HepG2 (cell line): Measurements from ENCODE around the gene CPT1A. TPM values are rescaled to one million over a fixed set of nuclear protein-coding genes. Genes with fewer than 3 reads are reported as not detected.

ENCODE experiments used
- ATAC-seq: fragments of 200-7000 bp; cut with Tn5 transposase; 3 replicates; pipeline ENCODE4 v1.9.1; 2020; ENCODE audit warnings: mild to moderate bottlenecking, moderate library complexity
- BruUV-seq: library from RNA; stranded (reverse); fragments of 400-500 nt; replicated peaks from 2 replicates; lab custom pipeline; 2021; lab: Mats Ljungman, UMichigan
- CTCF ChIA-PET: fragments of 300-600 bp; formaldehyde crosslinking; extraction: SDS; loops from one replicate; lab custom pipeline; 2021; ENCODE audit warnings: low total read pairs, inconsistent platforms, low intra/inter-chr PET ratio; lab: Yijun Ruan, JAX
- POLR2A ChIA-PET: fragments of 350-600 bp; sonication (Branson Sonifier 250); formaldehyde crosslinking; loops from one replicate; lab custom pipeline; 2020; ENCODE audit warnings: antibody characterized with exemption, inconsistent platforms; lab: Yijun Ruan, JAX
- DNase-seq: peaks from one replicate; pipeline ENCODE4 v3.0.0-alpha.2; 2015; ENCODE audit warnings: low spot score
- FAIRE-seq: peaks from 3 replicates; lab custom pipeline; 2011; peaks lifted over from hg19 to GRCh38; lab: Jason Lieb, UNC
- H2AFZ ChIP-seq: one replicate; pipeline ENCODE4 v1.6.1; 2011; ENCODE audit warnings: low read length, inconsistent platforms
- H3K27ac ChIP-seq: fragments of 300-600 bp; 3 replicates; pipeline ENCODE4 v1.8.0; 2011; ENCODE audit warnings: mixed run types, mild to moderate bottlenecking, mixed read lengths, low read length, inconsistent platforms; ENCODE audit not compliant: insufficient read depth; ENCODE audit errors: extremely low read length
- H3K27me3 ChIP-seq, 2 experiments: fragments of 200-600 bp in 1 of 2; 2 replicates in 1 of 2; 3 replicates in 1 of 2; pipeline versions ENCODE4 v1.6.0 to v1.8.0; 2011; ENCODE audit warnings: low read length in 2 of 2, mild to moderate bottlenecking in 2 of 2, moderate library complexity in 2 of 2, inconsistent platforms in 1 of 2; ENCODE audit not compliant: insufficient read depth in 2 of 2, control insufficient read depth in 1 of 2
- H3K36me3 ChIP-seq, 2 experiments: fragments of 200-600 bp in 1 of 2; replicated peaks in 1 of 2; 2 replicates in 1 of 2; 3 replicates in 1 of 2; pipeline versions ENCODE4 v1.5.1 to v1.8.0; 2011; ENCODE audit warnings: low read length in 2 of 2, inconsistent platforms in 1 of 2; ENCODE audit not compliant: insufficient read depth in 2 of 2, control insufficient read depth in 1 of 2
- H3K4me1 ChIP-seq: 2 replicates; pipeline ENCODE4 v1.5.1; 2012; ENCODE audit warnings: low read length, inconsistent platforms; ENCODE audit not compliant: insufficient read depth
- H3K4me2 ChIP-seq: 2 replicates; pipeline ENCODE4 v1.6.0; 2011; ENCODE audit warnings: low read depth, low read length, inconsistent platforms
- H3K4me3 ChIP-seq, 3 experiments: fragments of 200-600 bp in 1 of 3; sonication (generic), shearing (Covaris generic) in 1 of 3; replicated peaks in 1 of 3; 2 replicates each; pipeline ENCODE4 v1.5.1; 2011 to 2016; ENCODE audit warnings: low read length in 3 of 3, inconsistent platforms in 2 of 3, low read depth in 2 of 3, mild to moderate bottlenecking in 2 of 3, control low read depth in 1 of 3, mixed read lengths in 1 of 3; ENCODE audit not compliant: insufficient read depth in 1 of 3
- H3K79me2 ChIP-seq: one replicate; pipeline ENCODE4 v1.6.1; 2011; ENCODE audit warnings: low read length, inconsistent platforms; ENCODE audit not compliant: insufficient read depth
- H3K9ac ChIP-seq: 2 replicates; pipeline ENCODE4 v1.6.0; 2011; ENCODE audit warnings: mild to moderate bottlenecking, low read depth, low read length, inconsistent platforms; ENCODE audit not compliant: insufficient read depth
- H3K9me3 ChIP-seq: 2 replicates; pipeline ENCODE4 v1.5.1; 2012; ENCODE audit warnings: mild to moderate bottlenecking, low read length
- H4K20me1 ChIP-seq: 2 replicates; pipeline ENCODE4 v1.6.0; 2011; ENCODE audit warnings: inconsistent platforms, mild to moderate bottlenecking, low read length, moderate library complexity; ENCODE audit not compliant: insufficient read depth
- ATF7 ChIP-seq, 2 experiments: fragments of 450-650 bp in 1 of 2; sonication (generic) in 1 of 2; formaldehyde crosslinking in 1 of 2; IDR thresholded peaks; 2 replicates each; pipeline versions ENCODE4 v1.4.0 to v1.6.1; 2016 to 2020; ENCODE audit warnings: antibody characterized with exemption in 1 of 2, mild to moderate bottlenecking in 1 of 2, missing genetic modification reagents in 1 of 2
- ETS1 ChIP-seq: sonication (generic); formaldehyde crosslinking; IDR thresholded peaks from 2 replicates; pipeline ENCODE4 v1.4.0; 2020; ENCODE audit warnings: missing genetic modification reagents
- NFKB2 ChIP-seq: sonication (generic); formaldehyde crosslinking; IDR thresholded peaks from 2 replicates; pipeline ENCODE4 v1.4.0; 2020; ENCODE audit warnings: missing genetic modification reagents, borderline replicate concordance
- RAD51 ChIP-seq: fragments of 450-650 bp; IDR thresholded peaks from 2 replicates; pipeline ENCODE4 v1.6.1; 2016; ENCODE audit warnings: borderline replicate concordance
- RFX5 ChIP-seq: IDR thresholded peaks from 2 replicates; pipeline ENCODE4 v1.6.1; 2011; ENCODE audit warnings: low read depth, low read length, improper control_type of control experiment
- SMAD9 ChIP-seq: sonication (generic); formaldehyde crosslinking; IDR thresholded peaks from 2 replicates; pipeline ENCODE4 v1.5.1; 2020; ENCODE audit warnings: mild to moderate bottlenecking, missing genetic modification reagents
- SMC3 ChIP-seq: IDR thresholded peaks from 2 replicates; pipeline ENCODE4 v1.6.1; 2011; ENCODE audit warnings: low read length, improper control_type of control experiment
- ZNF44 ChIP-seq: sonication (generic); formaldehyde crosslinking; IDR thresholded peaks from 2 replicates; pipeline ENCODE4 v1.5.1; 2020; ENCODE audit warnings: mild to moderate bottlenecking, missing genetic modification reagents
- ZNF446 ChIP-seq: sonication (generic); formaldehyde crosslinking; IDR thresholded peaks from 2 replicates; pipeline ENCODE4 v1.5.0; 2020; ENCODE audit warnings: mild to moderate bottlenecking, missing genetic modification reagents
- ZNF530 ChIP-seq: sonication (generic); formaldehyde crosslinking; IDR thresholded peaks from 2 replicates; pipeline ENCODE4 v1.5.0; 2020; ENCODE audit warnings: low read depth, mild to moderate bottlenecking, missing genetic modification reagents
- ZNF687 ChIP-seq: sonication (generic); formaldehyde crosslinking; IDR thresholded peaks from 2 replicates; pipeline ENCODE4 v1.5.1; 2020; ENCODE audit warnings: mild to moderate bottlenecking, missing genetic modification reagents, moderate library complexity
- ZNF777 ChIP-seq: sonication (generic); formaldehyde crosslinking; IDR thresholded peaks from 2 replicates; pipeline ENCODE4 v1.4.0; 2020; ENCODE audit warnings: missing genetic modification reagents
- WGBS: methylation state at CpG from one replicate; pipeline ENCODE4 v1.1.6; 2017; ENCODE audit warnings: low lambda C conversion rate; 5-methylcytosine and 5-hydroxymethylcytosine counted together
- in situ Hi-C: cut with HindIII; loops from 2 replicates; pipeline ENCODE4 v1.10.0; 2017; ENCODE audit warnings: low pct_unique_long_range_greater_than_20kb; ENCODE audit not compliant: extremely low pct_ligation_motif_present
- intact Hi-C: fragments of 100-400 bp; cut with micrococcal nuclease; formaldehyde crosslinking; loops from one replicate; pipeline ENCODE4 v1.10.0; 2022; ENCODE audit not compliant: unreplicated experiment
- polyA plus RNA-seq, 8 experiments: library from polyadenylated mRNA; depleted of rRNA in 3 of 8; stranded (reverse) in 7 of 8; unstranded in 1 of 8; fragments of >200 nt; fragmentation: Illumina TruSeq in 4 of 8; extraction: Trizol in 4 of 8; gene quantifications; 2 replicates each; pipeline versions ENCODE4 v1.2.1 to v1.2.3, GENCODE V29; 2011 to 2016; ENCODE audit warnings: low read depth in 4 of 8, missing spikeins in 1 of 8, mixed read lengths in 1 of 8; ENCODE audit not compliant: insufficient read depth in 1 of 8
- total RNA-seq, 5 experiments: library from RNA; depleted of rRNA; stranded (reverse); fragments of >200 nt; fragmentation: Illumina TruSeq; extraction: Trizol; gene quantifications; 2 replicates each; pipeline ENCODE4 v1.2.3, GENCODE V29; 2016; ENCODE audit warnings: low read depth in 1 of 5

CPT1A gene
- total and polyA plus RNA-seq, 2 of the 13 experiments (the other 11 are each of a cell fraction or from before 2014, with no cell fraction given): 7.0 to 7.1 TPM

- TF ChIP-seq ZNF687 (CRISPR knock-in tag): no peak
- TF ChIP-seq SMC3: no peak
- TF ChIP-seq ZNF446 (CRISPR knock-in tag): no peak
- TF ChIP-seq ATF7 (IDR thresholded peaks at IDR 0.05): no peak
- no peak for TF ChIP-seq ATF7 (CRISPR knock-in tag; IDR thresholded peaks at IDR 0.05)
- TF ChIP-seq RAD51: no peak
These were observed 32.9 kb downstream of the CPT1A start (continued) for GRCh38 chr11:68808787-68809186.

- Histone ChIP-seq H4K20me1 (no peaks in the 10 kb centered on the region), H3K36me3 (peaks cover 0 to 1% of the 10 kb centered on the region in 2 experiments; a peak in 2 of 5 replicates), H3K4me2 (no peak overlapping the region), H3K9ac (no peak overlapping the region), H3K79me2 (no peaks in the 10 kb centered on the region), H3K27ac (no peak overlapping the region), H3K4me3 (no peak overlapping the region), H3K27me3 (no peaks in the 10 kb centered on the region), H3K4me1 (no peaks in the 10 kb centered on the region), H2AFZ (no peak overlapping the region), H3K9me3 (no peaks in the 10 kb centered on the region)
- ChIA-PET POLR2A (no interaction called here), CTCF (no interaction called here)
- no TSS peak for BruUV-seq
- ATAC-seq: no peak
- 93% methylated on average over 21 of the region's 23 CpGs for WGBS
- in situ Hi-C loops: no loop called here
- no peak for FAIRE-seq
- DNase-seq: no peak
- intact Hi-C loops: loop anchor here (10.0 kb wide), 1 partner anchor 152 kb away; no protein-coding TSS in a partner anchor
- TF ChIP-seq RFX5 (peak; percentile 43; the same call in 1 of the 2 replicates), ZNF687 (CRISPR knock-in tag) (0 out of 2 replicates have a peak, but pooled peaks have one; percentile 8), SMAD9 (CRISPR knock-in tag) (no peak), ZNF530 (CRISPR knock-in tag) (no peak), NFKB2 (CRISPR knock-in tag) (no peak), ZNF777 (no peak), ETS1 (no peak), ZNF44 (CRISPR knock-in tag) (no peak)
These were observed 34.5 kb downstream of the CPT1A start for GRCh38 chr11:68806931-68807844.
